HCT116 (cell line): Measurements from ENCODE around the gene NPB. TPM values are rescaled to one million over a fixed set of nuclear protein-coding genes. Genes with fewer than 3 reads are reported as not detected.

Source experiments
- ATAC-seq: fragments of 200-7000 bp; cut with Tn5 transposase; 2 replicates; pipeline ENCODE4 v1.9.1; 2020; ENCODE audit warnings: mild to moderate bottlenecking, moderate library complexity
- BruUV-seq: library from RNA; stranded (reverse); fragments of 400-500 nt; replicated peaks from 2 replicates; lab custom pipeline; 2021; lab: Mats Ljungman, UMichigan
- CTCF ChIA-PET: fragments of 300-600 bp; sonication (Branson Sonifier 250); formaldehyde crosslinking; loops from one replicate; lab custom pipeline; 2021; ENCODE audit warnings: antibody characterized with exemption; lab: Charles Lee
- POLR2A ChIA-PET: fragments of 300-600, 350-600 bp; sonication (Branson Sonifier 250); formaldehyde crosslinking; loops from one replicate; lab custom pipeline; 2021; ENCODE audit warnings: antibody characterized with exemption; lab: Charles Lee
- RAD21 ChIA-PET, 2 experiments: fragments of 300-600 bp; sonication (Branson Sonifier 250); formaldehyde crosslinking; loops; one replicate each; lab custom pipeline; 2023; ENCODE audit warnings: low total read pairs in 2 of 2; ENCODE audit not compliant: uncharacterized antibody in 2 of 2, unreplicated experiment in 2 of 2, low non-redundant PET in 1 of 2; lab: Charles Lee
- DNase-seq: peaks from one replicate; pipeline ENCODE4 v3.0.0-alpha.2; 2010; ENCODE audit warnings: low read depth, low spot score
- H2AFZ ChIP-seq: fragments of 200-600 bp; shearing (Covaris generic), sonication (generic); 2 replicates; pipeline ENCODE4 v1.6.1; 2017; ENCODE audit warnings: low read depth, mixed run types, mixed read lengths, antibody characterized with exemption, low read length; ENCODE audit not compliant: poor library complexity, severe bottlenecking
- H3K27ac ChIP-seq: 2 replicates; pipeline ENCODE4 v1.5.1; 2012; ENCODE audit warnings: low read depth, low read length
- H3K27me3 ChIP-seq: fragments of 200-600 bp; sonication (generic); 2 replicates; pipeline ENCODE4 v1.6.1; 2016; ENCODE audit warnings: mixed run types, low read length, mixed read lengths; ENCODE audit not compliant: insufficient read depth
- H3K36me3 ChIP-seq, 2 experiments: fragments of 200-500 bp in 1 of 2; fragments of 200-600 bp in 1 of 2; sonication (Bioruptor generic) in 1 of 2; sonication (generic) in 1 of 2; 2 replicates each; pipeline versions ENCODE4 v1.5.1 to v1.6.1; 2014 to 2016; ENCODE audit warnings: low read length in 2 of 2, inconsistent platforms in 1 of 2, mixed read lengths in 1 of 2, mixed run types in 1 of 2; ENCODE audit not compliant: insufficient read depth in 2 of 2, control insufficient read depth in 1 of 2
- H3K4me1 ChIP-seq, 2 experiments: fragments of 200-600 bp in 1 of 2; sonication (generic) in 1 of 2; 2 replicates each; pipeline versions ENCODE4 v1.5.1 to v1.6.1; 2012 to 2017; ENCODE audit warnings: low read length in 2 of 2, inconsistent platforms in 1 of 2, mild to moderate bottlenecking in 1 of 2, mixed read lengths in 1 of 2, mixed run types in 1 of 2, moderate library complexity in 1 of 2; ENCODE audit not compliant: insufficient read depth in 2 of 2, control insufficient read depth in 1 of 2
- H3K4me2 ChIP-seq: fragments of 200-600 bp; sonication (generic); 2 replicates; pipeline ENCODE4 v1.6.1; 2017; ENCODE audit warnings: mixed run types, low read length, mixed read lengths
- H3K4me3 ChIP-seq, 2 experiments: fragments of 200-600 bp in 1 of 2; sonication (generic) in 1 of 2; replicated peaks in 1 of 2; 2 replicates each; pipeline ENCODE4 v1.5.1; 2011 to 2016; ENCODE audit warnings: low read length in 2 of 2, control low read depth in 1 of 2, low read depth in 1 of 2, mild to moderate bottlenecking in 1 of 2, mixed read lengths in 1 of 2, mixed run types in 1 of 2
- H3K79me2 ChIP-seq: fragments of 200-600 bp; sonication (generic); 2 replicates; pipeline ENCODE4 v1.6.1; 2017; ENCODE audit warnings: mild to moderate bottlenecking, mixed run types, low read length, moderate library complexity, mixed read lengths; ENCODE audit not compliant: insufficient read depth
- H3K9ac ChIP-seq: fragments of 200-600 bp; sonication (generic); 2 replicates; pipeline ENCODE4 v1.6.1; 2016; ENCODE audit warnings: low read length, mixed read lengths
- H3K9me2 ChIP-seq: fragments of 200-600 bp; sonication (generic), shearing (Covaris generic); 2 replicates; pipeline ENCODE4 v1.6.1; 2017; ENCODE audit warnings: mixed run types, mild to moderate bottlenecking, moderate library complexity; ENCODE audit not compliant: insufficient read depth
- H3K9me3 ChIP-seq, 2 experiments: fragments of 200-500 bp in 1 of 2; fragments of 200-600 bp in 1 of 2; sonication (Bioruptor generic) in 1 of 2; sonication (generic) in 1 of 2; 2 replicates each; pipeline ENCODE4 v1.6.1; 2014 to 2017; ENCODE audit warnings: low read length in 2 of 2, mixed read lengths in 2 of 2, inconsistent platforms in 1 of 2, low read depth in 1 of 2, mild to moderate bottlenecking in 1 of 2, mixed run types in 1 of 2, moderate library complexity in 1 of 2; ENCODE audit not compliant: control insufficient read depth in 1 of 2, insufficient read depth in 1 of 2
- H4K20me1 ChIP-seq: fragments of 200-600 bp; sonication (generic), shearing (Covaris generic); 2 replicates; pipeline ENCODE4 v1.6.1; 2017; ENCODE audit warnings: mixed run types, mild to moderate bottlenecking, moderate library complexity; ENCODE audit not compliant: insufficient read depth
- CEBPB ChIP-seq: IDR thresholded peaks from 2 replicates; pipeline ENCODE4 v1.6.1; 2012; ENCODE audit warnings: low read depth
- CTCF ChIP-seq, 3 experiments: fragments of 200-600 bp in 1 of 3; sonication (generic) in 1 of 3; IDR thresholded peaks in 2 of 3; conservative IDR thresholded peaks in 1 of 3; 2 replicates each; pipeline ENCODE4 v1.5.1; 2012 to 2017; ENCODE audit warnings: low read depth in 2 of 3, low read length in 2 of 3, antibody characterized with exemption in 1 of 3, borderline replicate concordance in 1 of 3, control low read depth in 1 of 3, mild to moderate bottlenecking in 1 of 3, mixed read lengths in 1 of 3, mixed run types in 1 of 3, moderate library complexity in 1 of 3; ENCODE audit not compliant: insufficient read depth in 1 of 3
- POLR2AphosphoS5 ChIP-seq: IDR thresholded peaks from 2 replicates; pipeline ENCODE4 v1.6.1; 2011; ENCODE audit warnings: mild to moderate bottlenecking, low read depth, low read length, moderate library complexity
- SIN3A ChIP-seq: IDR thresholded peaks from 2 replicates; pipeline ENCODE4 v1.6.1; 2012; ENCODE audit warnings: low read depth
- SRF ChIP-seq: IDR thresholded peaks from 2 replicates; pipeline ENCODE4 v1.6.1; 2012; ENCODE audit warnings: low read depth
- TCF7L2 ChIP-seq: IDR thresholded peaks from 2 replicates; pipeline ENCODE4 v1.7.0; 2011; ENCODE audit warnings: borderline replicate concordance, inconsistent platforms; ENCODE audit not compliant: insufficient read depth, insufficient read length; ENCODE audit errors: extremely low read depth
- ZBTB33 ChIP-seq: IDR thresholded peaks from 2 replicates; pipeline ENCODE4 v1.6.1; 2011; ENCODE audit warnings: mild to moderate bottlenecking, low read length, moderate library complexity; ENCODE audit not compliant: insufficient replicate concordance; ENCODE audit errors: extremely low read depth
- intact Hi-C: fragments of 100-400 bp; cut with micrococcal nuclease; formaldehyde crosslinking; loops from 2 replicates; pipeline ENCODE4 v1.10.0; 2022
- total RNA-seq: library from RNA; stranded (reverse); gene quantifications from one replicate; pipeline ENCODE4 v1.2.1, GENCODE V29; 2021; ENCODE audit not compliant: unreplicated experiment

NPB gene
- total RNA-seq, 1 experiment from 2014 or later, result 1.2 TPM

- no peak overlapping the region for H3K4me3 ChIP-seq
- peak overlapping the region; percentile 13; the same call in 1 of the 2 replicates for H3K27ac ChIP-seq
- H3K4me1 ChIP-seq, result peaks cover 41 to 60% of the 10 kb centered on the region in 2 experiments
- RAD21 ChIA-PET, result no interaction called here
- BruUV-seq, result no TSS peak
- no peaks in the 10 kb centered on the region for H3K27me3 ChIP-seq
- no peak overlapping the region for H3K4me2 ChIP-seq
- no peak for ATAC-seq
- H3K9ac ChIP-seq, result no peak overlapping the region
- DNase-seq, result no peak
- no peaks in the 10 kb centered on the region for H3K9me2 ChIP-seq
- no peak for TF ChIP-seq POLR2AphosphoS5
- no peak for TF ChIP-seq SIN3A
- TF ChIP-seq CTCF (IDR thresholded peaks at IDR 0.05 in 2 of 3, conservative IDR thresholded peaks at IDR 0.05 in 1 of 3; ENCODE audit: borderline replicate concordance in 1 of 3, insufficient read depth in 1 of 3, low read depth in 2 of 3, low read length in 2 of 3), result no peak
- no peak for TF ChIP-seq SRF
- TF ChIP-seq TCF7L2, result no peak
- no peak for TF ChIP-seq ZBTB33
- TF ChIP-seq CEBPB, result no peak
- TF ChIP-seq, all 23 proteins: peak for 0
- Histone ChIP-seq H4K20me1 (no peaks in the 10 kb centered on the region), H2AFZ (no peak overlapping the region), H3K79me2 (peaks cover 96% of the 10 kb centered on the region), H3K9me3 (no peaks in the 10 kb centered on the region), H3K36me3 (peaks cover 15 to 39% of the 10 kb centered on the region in 2 experiments; a peak in 3 of 4 replicates)
- ChIA-PET CTCF (no interaction called here), POLR2A (no interaction called here)
- intact Hi-C loops, result no loop called here
Measured at GRCh38 chr17:81920612-81921536, 18.8 kb downstream of the NPB start.
